Measurements from ENCODE around the gene IL12A. TPM values are rescaled to one million over a fixed set of nuclear protein-coding genes. Genes with fewer than 3 reads are reported as not detected.

Gene IL12A
- total RNA-seq, 2 donors from 2014 or later, result not detected

DNA sequence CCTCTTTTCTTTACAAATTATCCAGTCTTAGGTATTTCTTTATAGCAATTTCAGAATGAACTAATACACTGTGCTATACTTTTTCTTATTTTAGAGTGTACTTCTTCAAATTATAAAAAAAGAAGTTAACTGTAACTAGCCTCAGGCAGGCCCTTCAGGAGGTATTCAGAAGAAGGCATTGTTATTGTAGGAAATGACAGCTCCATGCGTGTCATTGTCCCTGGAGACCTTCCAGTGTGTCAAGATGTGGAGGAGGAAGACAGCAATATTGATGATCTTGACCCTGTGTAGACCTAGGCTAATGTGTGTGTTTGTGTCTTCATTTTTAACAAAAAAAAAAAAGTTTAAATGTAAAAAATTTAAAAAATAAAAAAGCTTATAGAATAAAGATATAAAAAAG, 55.5 kb downstream of the IL12A start:
- no peak for ATAC-seq (ENCODE audit: insufficient number of reproducible peaks, low FRiP score, low read depth)
- no peak for DNase-seq (ENCODE audit: low spot score)
- Histone ChIP-seq H3K4me3 (no peak overlapping the region), H3K27me3 (replicated peaks; ENCODE audit: insufficient read depth) (no peaks in the 10 kb centered on the region), H3K27ac (no peak overlapping the region), H3K36me3 (no peaks in the 10 kb centered on the region), H3K4me1 (ENCODE audit: control insufficient read depth in 1 of 2, low read depth in 2 of 2) (peaks cover 5 to 11% of the 10 kb centered on the region in 2 donors), H3K9me3 (no peaks in the 10 kb centered on the region)
- TF ChIP-seq, protein P1, sequence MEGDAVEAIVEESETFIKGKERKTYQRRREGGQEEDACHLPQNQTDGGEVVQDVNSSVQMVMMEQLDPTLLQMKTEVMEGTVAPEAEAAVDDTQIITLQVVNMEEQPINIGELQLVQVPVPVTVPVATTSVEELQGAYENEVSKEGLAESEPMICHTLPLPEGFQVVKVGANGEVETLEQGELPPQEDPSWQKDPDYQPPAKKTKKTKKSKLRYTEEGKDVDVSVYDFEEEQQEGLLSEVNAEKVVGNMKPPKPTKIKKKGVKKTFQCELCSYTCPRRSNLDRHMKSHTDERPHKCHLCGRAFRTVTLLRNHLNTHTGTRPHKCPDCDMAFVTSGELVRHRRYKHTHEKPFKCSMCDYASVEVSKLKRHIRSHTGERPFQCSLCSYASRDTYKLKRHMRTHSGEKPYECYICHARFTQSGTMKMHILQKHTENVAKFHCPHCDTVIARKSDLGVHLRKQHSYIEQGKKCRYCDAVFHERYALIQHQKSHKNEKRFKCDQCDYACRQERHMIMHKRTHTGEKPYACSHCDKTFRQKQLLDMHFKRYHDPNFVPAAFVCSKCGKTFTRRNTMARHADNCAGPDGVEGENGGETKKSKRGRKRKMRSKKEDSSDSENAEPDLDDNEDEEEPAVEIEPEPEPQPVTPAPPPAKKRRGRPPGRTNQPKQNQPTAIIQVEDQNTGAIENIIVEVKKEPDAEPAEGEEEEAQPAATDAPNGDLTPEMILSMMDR (IDR thresholded peaks at IDR 0.05), result no peak

Other genes starting within 250 kb of the IL12A start
- 10 to 100 TPM; 13.4 to 15.1 TPM for gene SCHIP1, start 149.0 kb upstream of the IL12A start, total RNA-seq
- 1 to 10 TPM; 1.1 to 1.6 TPM for gene C3orf80, start 236.6 kb downstream of the IL12A start, total RNA-seq